Measurements from ENCODE around the gene KLHDC7A.
"Not testable (repeated sequence)": the region's sequence is repeated elsewhere in the genome, so short reads cannot be mapped to it uniquely, and the experiment has no call there.

Gene KLHDC7A

GRCh38 chr1:18480315-18481189, at the start of gene KLHDC7A:
TSS of gene KLHDC7A (plus strand) at chr1:18480930. CDS start at chr1:18480982, 52 bp downstream.
- no peak for DNase-seq

DNA sequence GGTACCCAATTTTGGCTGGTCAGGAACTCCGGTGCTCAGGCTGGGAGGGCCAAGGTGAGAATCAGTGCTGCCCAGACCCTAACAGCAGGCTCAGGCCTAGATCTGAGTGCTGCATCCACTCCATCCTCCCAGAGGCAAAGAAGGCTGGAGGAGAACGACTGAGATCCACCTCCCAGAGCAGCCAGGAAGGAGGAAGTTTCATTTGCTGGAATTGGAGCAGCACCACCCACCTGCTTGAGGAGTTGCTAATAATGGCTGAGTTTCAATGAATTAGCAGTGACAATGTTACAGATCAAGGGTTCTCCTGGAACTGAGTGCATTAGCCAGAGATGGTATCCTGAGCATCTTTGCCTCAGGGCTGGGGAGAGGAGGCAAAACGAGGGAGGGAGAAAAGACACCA, 46.7 kb upstream of the KLHDC7A start:
- DNase-seq = no peak

- no peak for DNase-seq
These were observed 40.1 kb upstream of the KLHDC7A start for GRCh38 chr1:18440385-18441226.

DNA sequence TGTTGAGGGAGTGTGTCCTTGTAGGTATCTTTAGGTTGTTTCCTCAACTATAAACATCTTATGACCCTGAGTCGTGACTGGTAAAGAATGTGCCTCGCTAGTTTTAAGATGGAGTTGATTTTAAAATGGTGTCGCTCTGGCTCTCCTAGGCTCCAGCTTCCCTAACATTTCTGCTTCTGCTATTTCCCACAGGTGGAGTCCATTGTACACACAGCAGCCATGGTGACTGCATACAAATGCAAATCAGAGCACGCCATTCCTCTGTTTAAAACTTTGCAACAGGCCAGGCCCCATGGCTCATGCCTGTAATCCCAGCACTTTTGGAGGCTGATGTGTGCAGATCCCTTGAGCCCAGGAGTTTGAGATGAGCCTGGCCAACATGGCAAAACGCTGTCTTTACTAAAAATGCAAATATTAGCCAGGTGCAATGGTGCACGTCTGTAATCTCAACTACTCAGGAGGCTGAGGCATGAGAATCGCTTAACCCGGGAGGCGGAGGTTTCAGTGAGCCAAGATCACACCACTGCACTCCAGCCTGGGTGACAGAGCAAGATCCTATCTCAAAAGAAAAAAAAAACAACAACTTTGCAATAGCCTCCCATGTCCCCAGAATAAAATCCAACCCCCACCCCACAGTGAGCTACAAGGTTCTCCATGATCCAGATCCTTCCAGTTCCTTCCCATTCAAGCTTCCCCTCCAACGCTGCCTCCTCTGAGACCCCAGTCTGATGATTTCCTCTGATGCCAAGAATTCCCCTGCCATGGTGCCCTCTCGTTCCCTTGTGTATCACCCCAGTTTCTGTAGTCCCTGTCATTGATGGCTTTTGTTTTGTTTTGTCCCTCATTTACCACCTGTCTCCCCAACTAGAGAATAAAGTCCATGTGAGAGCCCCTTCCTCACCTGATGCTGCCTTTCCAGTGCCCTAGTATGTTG, 36.9 kb upstream of the KLHDC7A start:
- no peak for DNase-seq

- no peak for DNase-seq
These were observed 36.2 kb upstream of the KLHDC7A start for GRCh38 chr1:18444563-18444962.

GRCh38 chr1:18446751-18447150, 34.0 kb upstream of the KLHDC7A start:
- no peak for DNase-seq

DNA sequence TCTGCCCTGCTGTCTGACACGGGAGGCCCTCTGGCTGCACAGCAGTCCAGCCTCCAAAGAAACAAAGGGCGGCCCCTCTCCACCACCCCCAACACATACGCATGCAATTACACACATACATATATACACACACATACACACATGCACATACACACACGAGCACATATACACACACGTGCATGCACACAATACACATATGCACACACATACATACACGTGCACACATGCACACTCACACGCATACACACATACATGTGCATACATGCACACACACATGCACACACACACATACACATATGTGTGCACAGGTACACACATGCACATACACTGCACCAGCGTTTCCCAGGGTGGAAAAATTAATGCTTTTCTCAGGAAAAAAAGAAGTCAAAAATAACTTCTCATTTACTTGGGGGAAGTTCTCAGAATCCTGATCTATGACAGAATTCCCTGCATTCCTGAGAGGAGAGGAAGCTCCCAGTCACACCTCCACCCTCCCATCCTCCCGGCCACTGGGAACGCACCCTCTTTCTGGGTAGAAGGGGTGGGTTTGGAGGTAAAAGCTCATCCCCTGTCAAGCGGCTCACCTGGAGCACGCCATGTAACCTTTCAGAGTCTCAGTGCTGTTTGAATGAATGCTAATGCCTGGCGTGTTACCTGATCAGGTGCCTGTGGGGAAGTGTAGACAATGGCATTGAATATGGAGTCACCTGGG, 33.1 kb upstream of the KLHDC7A start:
- no peak for DNase-seq

- DNase-seq = no peak
These were observed 31.8 kb upstream of the KLHDC7A start for GRCh38 chr1:18448889-18449288.

DNA sequence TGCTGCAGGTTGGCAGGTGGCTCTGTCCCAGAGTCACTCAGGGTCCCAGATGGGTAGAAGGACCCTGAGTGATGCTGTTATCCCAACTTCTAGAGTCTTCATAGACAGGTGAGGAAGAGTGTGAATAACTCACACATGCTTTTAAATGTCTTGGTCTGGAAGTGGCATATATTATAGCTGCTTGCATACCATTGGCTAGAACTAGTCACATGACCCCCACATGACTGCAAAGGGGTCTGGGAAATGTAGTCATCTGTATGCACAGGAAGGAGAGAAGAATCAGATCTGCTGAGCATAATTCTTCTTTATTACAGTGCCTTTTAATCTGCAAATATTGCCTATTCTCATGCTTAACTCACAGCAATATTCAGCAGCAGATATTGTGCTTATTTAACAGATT, 28.2 kb upstream of the KLHDC7A start:
- no peak for DNase-seq

GRCh38 chr1:18458133-18459092, 22.3 kb upstream of the KLHDC7A start:
- no peak for DNase-seq

DNA sequence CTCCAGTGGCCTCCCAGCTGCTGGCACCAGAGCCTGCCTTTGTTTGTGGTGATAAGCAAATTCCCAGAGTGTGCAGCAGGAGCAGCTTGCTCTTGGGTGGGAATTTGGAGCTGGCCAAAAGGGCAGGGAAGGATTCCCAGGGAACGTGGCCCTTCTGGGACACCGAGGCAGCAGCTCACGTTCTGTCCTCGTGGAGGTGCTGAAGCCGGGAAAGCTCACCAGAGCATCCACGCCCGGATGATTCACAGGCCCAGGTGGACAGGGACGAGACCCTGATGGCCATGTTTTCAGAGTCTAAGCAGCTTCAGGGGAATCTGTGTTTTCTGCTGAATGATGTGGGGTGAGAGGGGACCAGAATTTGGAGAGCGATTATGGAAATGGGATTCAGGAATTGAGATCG, 19.1 kb upstream of the KLHDC7A start:
- DNase-seq = no peak

- not testable (repeated sequence) for DNase-seq
These were observed 18.2 kb upstream of the KLHDC7A start for GRCh38 chr1:18462517-18462916.

- no peak for DNase-seq
These were observed 17.7 kb upstream of the KLHDC7A start for GRCh38 chr1:18463063-18463462.

- DNase-seq = no peak
These were observed 16.6 kb upstream of the KLHDC7A start for GRCh38 chr1:18463984-18464664.

- DNase-seq = no peak
These were observed 16.1 kb upstream of the KLHDC7A start for GRCh38 chr1:18464665-18465050.

DNA sequence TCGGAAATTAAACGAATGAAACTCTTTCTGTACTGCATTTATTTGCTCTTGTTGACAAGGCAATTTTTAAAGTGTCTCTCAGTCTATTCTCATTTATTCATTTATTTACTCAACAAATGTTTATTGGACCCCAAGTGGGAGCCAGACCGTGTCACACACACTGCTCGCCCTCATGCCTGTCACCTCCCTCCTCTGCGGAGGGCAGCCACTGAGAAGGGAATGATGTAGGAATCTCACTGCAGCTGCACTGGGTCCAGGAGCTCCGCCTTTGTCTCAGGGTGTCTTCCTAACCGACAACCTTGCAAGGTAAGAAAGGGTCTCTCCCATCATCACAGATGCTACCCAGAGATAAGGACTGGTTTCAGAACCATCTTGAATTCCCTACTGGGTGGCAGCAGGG, 14.1 kb upstream of the KLHDC7A start:
- no peak for DNase-seq

- DNase-seq = no peak
These were observed 12.2 kb upstream of the KLHDC7A start for GRCh38 chr1:18468570-18468969.

- no peak for DNase-seq
These were observed 11.2 kb upstream of the KLHDC7A start for GRCh38 chr1:18469514-18469913.

DNA sequence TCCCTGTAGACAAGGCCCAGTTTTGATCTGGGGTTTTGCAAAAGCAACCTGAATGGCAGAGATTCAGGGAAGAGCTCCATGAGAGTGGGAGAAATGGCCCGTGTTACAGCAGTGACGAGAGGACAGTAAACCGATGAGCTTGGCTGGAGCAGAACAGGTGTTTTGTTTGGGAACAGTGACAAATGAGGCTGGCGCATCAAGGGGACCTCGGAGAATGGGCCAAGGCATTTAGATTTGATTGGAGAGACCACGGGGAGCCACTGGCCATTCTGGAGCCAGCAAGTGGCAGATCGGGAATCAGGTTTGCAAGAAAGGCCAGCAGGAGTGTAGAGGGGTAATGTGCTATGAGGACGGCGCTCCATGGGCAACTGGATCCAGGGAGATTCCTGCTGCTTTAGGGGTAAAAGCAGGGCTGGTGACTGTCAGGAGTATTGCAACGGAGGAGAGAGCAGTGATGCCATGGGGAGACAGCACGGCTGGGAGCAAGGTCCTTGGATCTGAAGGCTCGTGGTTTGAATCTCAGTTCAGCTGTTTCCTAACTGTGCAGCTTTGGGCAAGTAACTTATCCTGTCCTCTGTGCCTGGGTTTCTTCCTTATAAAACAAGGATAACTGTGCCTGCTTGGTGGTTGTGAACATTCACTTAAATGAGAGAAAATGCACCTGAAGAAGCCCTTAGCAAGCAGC, 9.9 kb upstream of the KLHDC7A start:
- DNase-seq = no peak
